Neural cell (in vitro differentiated cells): ENCODE results near the gene NDUFB8.

ENCODE experiments used
- EP300 ChIP-seq: fragments of 450-650 bp; conservative IDR thresholded peaks from 2 replicates; pipeline ENCODE4 v1.6.1; 2014; ENCODE audit warnings: antibody characterized with exemption, mild to moderate bottlenecking, moderate library complexity; ENCODE audit not compliant: poor library complexity, severe bottlenecking
- EZH2 ChIP-seq: fragments of 200-600, 300-800 bp; shearing (Covaris generic), sonication (generic); IDR thresholded peaks from 2 replicates; pipeline ENCODE4 v1.6.1; 2014; ENCODE audit warnings: antibody characterized with exemption, low read length, borderline replicate concordance, mild to moderate bottlenecking; ENCODE audit not compliant: insufficient read depth, poor library complexity, severe bottlenecking
- POLR2AphosphoS5 ChIP-seq: IDR thresholded peaks from 2 replicates; pipeline ENCODE4 v1.6.1; 2012
- RAD21 ChIP-seq: fragments of 450-650 bp; conservative IDR thresholded peaks from 2 replicates; pipeline ENCODE4 v1.6.1; 2014; ENCODE audit warnings: antibody characterized with exemption, mild to moderate bottlenecking, moderate library complexity
- REST ChIP-seq: IDR thresholded peaks from 2 replicates; pipeline ENCODE4 v1.6.1; 2012; ENCODE audit warnings: borderline replicate concordance
- SMC3 ChIP-seq: fragments of 450-650 bp; conservative IDR thresholded peaks from 2 replicates; pipeline ENCODE4 v1.6.1; 2014; ENCODE audit warnings: antibody characterized with exemption, mild to moderate bottlenecking, moderate library complexity; ENCODE audit not compliant: poor library complexity
- TAF1 ChIP-seq: IDR thresholded peaks from 2 replicates; pipeline ENCODE4 v1.6.1; 2012; ENCODE audit warnings: low read depth
- TF ChIP-seq, protein P1 (sequence below): fragments of 450-650 bp; IDR thresholded peaks from 2 replicates; pipeline ENCODE4 v1.5.1; 2014; ENCODE audit warnings: antibody characterized with exemption, mild to moderate bottlenecking, moderate library complexity; ENCODE audit not compliant: poor library complexity, severe bottlenecking

- TF ChIP-seq RAD21 (no peak), EZH2 (no peak), POLR2AphosphoS5 (no peak), REST (no peak), SMC3 (no peak), TAF1 (no peak), EP300 (no peak)
- TF ChIP-seq, protein P1, sequence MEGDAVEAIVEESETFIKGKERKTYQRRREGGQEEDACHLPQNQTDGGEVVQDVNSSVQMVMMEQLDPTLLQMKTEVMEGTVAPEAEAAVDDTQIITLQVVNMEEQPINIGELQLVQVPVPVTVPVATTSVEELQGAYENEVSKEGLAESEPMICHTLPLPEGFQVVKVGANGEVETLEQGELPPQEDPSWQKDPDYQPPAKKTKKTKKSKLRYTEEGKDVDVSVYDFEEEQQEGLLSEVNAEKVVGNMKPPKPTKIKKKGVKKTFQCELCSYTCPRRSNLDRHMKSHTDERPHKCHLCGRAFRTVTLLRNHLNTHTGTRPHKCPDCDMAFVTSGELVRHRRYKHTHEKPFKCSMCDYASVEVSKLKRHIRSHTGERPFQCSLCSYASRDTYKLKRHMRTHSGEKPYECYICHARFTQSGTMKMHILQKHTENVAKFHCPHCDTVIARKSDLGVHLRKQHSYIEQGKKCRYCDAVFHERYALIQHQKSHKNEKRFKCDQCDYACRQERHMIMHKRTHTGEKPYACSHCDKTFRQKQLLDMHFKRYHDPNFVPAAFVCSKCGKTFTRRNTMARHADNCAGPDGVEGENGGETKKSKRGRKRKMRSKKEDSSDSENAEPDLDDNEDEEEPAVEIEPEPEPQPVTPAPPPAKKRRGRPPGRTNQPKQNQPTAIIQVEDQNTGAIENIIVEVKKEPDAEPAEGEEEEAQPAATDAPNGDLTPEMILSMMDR: no peak
Measured at GRCh38 chr10:100483876-100484666, 45.6 kb downstream of the NDUFB8 start.
